NCI-H748 treated with DMSO at 0.1 percent for 48 hours (cell line): ENCODE results near the gene NAA10.
"Not testable (repeated sequence)": the region's sequence is repeated elsewhere in the genome, so short reads cannot be mapped to it uniquely, and the experiment has no call there.

Experiments
- DNase-seq: peaks from one replicate; lab custom pipeline; 2025; lab: John Stamatoyannopoulos, UW

NAA10 gene

DNA sequence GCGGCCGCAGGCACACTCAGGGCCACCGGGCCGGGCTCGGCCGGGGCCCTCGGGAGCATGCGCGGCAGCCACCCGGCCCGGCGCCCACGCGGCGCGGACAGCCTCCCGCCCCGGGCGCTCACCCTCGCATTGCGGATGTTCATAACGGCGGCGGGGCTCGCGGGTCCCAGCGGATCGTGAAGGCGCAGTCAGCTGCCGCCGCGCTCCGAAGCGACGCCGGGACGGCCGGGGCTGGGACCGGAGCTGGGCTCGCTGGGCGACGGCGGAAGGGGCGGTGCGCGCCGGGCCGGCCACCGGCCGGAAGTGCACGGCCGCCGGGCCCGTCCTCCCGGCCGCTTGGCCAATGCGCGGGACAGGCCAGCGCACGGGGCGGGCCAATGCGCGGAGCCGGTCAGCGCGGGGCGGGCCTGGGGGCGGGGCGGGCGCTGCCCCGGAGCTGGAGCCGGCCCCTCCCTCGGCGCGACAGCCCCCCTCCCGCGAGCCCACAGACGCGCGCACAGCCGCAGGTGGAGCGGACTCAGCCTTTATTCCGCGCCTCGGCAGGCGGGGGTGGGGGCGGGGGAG lies at the start of gene NAA10:
NAA10 (minus strand) TSS at position 276 of the 564 bp plus-strand sequence; CDS start at position 143, 133 bp downstream.
- DNase-seq = peak; percentile 29

- DNase-seq = no peak
Observed at GRCh38 chrX:153983321-153983801, 48.5 kb upstream of the NAA10 start.

- no peak for DNase-seq
Observed at GRCh38 chrX:153981771-153982533, 47.1 kb upstream of the NAA10 start.

GRCh38 chrX:153981231-153981630 lies 46.4 kb upstream of the NAA10 start:
- no peak for DNase-seq

DNA sequence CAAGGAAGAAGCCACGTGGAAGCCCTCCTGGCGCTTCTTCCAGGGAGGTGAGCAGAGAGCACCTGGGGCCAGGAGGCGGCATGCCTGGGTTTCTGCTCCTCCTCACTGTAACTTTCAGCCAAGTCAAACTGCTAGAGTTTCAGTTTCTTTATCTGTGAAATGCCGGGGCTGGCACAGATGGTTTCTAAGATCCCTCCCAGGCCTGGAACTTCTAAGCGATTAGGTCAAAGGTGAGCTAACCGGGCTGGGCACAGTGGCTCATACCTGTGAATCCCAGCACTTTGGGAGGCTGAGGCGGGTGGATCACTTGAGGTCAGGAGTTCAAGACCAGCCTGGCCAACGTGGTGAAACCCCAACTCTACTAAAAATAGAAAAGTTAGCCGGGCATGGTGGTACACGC lies 45.6 kb upstream of the NAA10 start:
- not testable (repeated sequence) for DNase-seq

DNA sequence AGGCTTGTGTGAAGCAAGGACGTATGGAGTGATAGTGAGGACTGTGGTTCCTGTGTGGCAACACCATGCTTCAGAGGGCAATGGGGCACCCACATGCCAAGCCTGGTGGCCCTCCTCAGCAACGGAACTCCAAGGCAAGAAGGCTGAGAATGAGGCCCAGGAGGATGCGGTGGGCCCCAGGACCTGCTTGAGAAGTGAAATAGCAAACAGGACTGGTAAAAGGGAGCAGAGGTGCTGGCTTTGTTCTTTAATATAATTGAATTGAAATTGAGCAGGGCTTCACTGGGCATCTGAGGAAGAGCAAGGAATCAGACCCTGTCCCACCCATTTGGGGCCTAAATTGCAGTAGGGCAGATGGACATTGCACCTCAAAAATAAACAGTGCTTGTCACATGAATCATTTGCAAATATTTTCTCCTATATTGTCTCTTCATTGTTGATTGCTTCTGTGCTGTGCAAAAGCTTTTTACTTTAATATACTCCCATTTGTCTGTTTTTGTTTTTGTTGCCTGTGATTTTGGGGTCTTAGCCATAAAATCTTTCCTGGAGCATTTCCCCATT lies 40.0 kb upstream of the NAA10 start:
- no peak for DNase-seq

GRCh38 chrX:153974003-153974725 lies 39.3 kb upstream of the NAA10 start:
- no peak for DNase-seq

DNA sequence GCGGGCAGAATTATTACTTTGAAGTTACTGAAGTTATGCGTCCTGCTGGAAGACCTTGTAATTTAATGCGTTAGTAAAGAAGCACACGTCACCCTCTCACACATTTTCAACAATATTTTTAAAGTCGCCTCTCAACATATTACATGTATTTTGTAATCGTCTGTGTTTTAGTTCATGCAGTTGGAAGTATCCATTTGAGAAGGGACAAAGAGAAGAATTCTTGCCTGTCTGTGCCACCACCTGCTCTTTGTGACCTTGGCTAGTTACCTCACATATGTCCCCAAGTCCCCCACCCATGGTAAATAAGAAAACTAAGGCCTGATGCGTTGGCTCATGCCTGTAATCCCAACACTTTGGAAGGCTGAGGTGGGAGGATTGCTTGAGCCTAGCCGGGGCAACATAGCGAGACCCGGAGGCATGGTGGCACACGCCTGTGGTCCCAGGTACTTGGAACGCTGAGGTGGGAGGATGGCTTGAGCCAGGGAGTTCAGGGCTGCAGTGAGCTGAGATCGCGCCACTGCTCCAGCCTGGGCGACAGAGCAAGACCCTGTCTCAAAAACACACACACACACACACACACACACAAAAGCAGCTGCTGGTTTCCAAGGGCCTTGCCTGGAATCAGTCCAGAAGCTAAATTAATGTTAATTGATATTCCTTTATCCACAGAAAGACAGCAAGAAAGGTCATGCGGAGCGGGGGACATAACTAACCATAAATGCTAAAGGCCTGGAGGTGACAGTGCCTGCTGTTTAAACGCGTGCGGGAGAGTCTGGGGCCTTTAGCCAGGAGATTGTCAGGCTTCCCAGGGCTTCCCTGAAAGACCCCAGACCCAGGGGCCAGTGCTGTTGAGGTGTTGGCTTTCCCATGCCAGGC lies 38.5 kb upstream of the NAA10 start:
- peak; percentile 33 for DNase-seq

DNA sequence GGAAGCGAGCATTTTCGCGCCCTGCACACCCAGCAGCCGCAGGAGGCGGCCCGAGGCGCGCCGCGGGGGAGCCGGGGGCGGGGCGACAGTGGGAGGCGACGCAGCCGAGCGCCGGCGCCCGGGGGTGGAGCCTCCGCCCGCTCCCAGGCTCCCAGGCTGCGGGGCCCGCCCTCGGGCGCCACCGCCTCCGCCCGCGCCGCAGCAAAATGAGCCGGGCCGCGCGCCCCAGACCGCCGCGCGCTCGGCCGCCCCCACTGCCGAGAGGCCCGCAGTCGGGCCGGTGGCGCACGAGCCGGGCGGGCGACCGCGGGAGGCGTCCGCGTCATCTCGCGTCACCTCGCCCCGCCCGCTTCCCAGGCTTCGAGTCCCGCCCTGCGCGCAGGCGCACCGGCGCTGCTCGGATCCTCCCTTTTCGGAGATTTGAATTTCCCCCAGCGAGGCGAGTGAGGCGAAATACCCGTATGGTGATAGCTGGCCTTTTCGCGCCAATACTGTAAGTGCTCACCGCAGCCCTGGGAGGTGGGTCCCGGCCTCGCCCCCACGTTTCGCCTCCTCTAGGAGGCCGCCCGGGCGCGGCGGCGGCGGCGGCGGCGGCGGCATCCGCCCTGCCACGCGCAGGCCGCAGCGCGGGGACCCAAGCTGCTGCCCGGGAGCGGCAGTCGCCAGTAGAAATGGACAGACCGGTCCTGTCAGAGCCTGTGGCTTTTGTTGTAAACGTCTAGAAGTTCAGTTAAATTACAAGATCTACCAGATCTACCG lies 37.7 kb upstream of the NAA10 start, which contains the start of gene TMEM187:
TMEM187 (plus strand) TSS at position 387 of the 759 bp plus-strand sequence. CDS start 9,309 bp downstream, outside the sequence.
- DNase-seq = peak; percentile 74

DNA sequence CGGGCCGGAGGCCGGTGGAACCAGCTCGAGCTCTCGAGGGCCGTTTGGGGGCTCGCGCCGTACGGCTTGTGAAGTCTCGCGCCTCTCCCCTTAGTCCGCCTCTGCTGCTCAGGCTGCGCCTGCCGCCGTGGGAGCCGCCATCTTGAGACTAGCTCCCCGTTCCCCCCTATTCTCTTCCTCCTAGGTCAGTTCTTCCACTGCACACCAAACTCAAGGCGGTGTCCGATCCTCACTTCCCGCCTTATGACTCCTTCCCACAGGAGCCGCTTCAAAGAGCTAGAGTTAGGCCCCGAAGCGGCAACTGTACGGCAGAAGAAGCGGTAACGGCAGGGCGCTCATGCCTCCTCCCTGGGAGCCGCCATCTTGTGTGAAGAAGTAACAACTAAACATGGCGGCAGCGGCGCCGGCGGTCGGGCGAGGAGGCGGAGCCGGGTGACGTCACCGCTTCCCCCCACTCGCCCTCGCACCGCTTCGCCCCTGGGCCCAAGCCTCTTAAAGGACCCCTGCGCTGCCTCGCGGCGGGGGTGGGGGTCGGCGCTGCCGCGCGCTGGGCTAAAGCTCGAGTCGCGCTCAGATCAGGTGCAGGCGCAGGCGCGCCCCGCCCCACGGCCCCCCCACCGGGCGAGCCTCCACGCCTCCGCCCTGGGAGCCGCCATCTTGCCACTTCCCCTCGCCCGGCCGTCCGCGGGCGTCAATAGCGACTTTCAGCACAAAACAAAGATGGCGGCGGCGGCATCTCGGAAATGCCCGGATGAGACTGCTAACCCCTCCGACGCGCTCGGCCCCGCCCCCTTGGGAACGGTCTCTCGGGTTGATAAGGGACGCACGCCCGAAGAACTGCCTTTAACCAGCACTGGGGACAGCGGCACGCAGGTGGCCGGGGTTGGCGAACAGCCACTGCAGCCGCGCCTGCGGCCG lies 36.9 kb upstream of the NAA10 start, which contains the start of gene HCFC1:
HCFC1 (minus strand) TSS at position 369 of the 918 bp plus-strand sequence. CDS start 978 bp downstream, outside the sequence.
- peak; percentile 77 for DNase-seq

DNA sequence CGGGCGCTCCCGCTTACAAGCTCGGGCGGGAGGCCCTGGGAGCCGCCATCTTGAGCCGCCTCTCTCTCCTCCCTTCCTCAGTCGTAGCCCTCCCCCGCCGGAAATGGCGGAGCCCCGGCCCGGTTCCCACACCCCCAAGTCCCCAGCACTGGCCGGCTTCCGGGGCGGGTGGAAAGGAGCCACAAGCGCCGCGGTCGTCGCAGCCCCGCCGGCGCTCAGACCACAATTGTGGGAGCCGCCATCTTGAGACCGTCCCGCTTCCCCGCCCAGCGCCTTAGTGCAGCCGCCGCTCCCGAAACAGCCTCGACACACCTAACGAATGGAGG lies 36.2 kb upstream of the NAA10 start:
- DNase-seq = peak; percentile 23

GRCh38 chrX:153970357-153971123 lies 35.7 kb upstream of the NAA10 start:
- DNase-seq = no peak

GRCh38 chrX:153969904-153970356 lies 35.1 kb upstream of the NAA10 start:
- DNase-seq = peak; percentile 22

- DNase-seq = no peak
Observed at GRCh38 chrX:153969125-153969903, 34.5 kb upstream of the NAA10 start.

DNA sequence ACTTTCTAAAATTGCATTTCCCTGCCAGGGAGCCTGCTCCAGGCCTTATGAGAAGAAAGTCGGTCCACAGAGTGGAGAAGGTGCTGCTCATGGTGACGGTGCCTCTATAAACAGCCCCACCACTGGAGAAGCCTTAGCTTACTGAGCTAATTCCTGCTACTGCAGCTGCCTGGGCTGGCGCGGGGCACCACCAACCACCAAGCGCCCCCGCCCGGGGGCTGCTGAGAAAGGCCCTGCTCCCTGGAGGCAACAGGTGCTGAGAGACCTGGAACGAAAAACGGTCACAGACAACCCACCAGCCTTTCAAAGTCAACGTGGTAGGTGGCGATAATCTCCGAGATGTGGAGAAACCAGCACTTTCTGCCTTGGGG lies 33.9 kb upstream of the NAA10 start:
- DNase-seq = no peak

DNA sequence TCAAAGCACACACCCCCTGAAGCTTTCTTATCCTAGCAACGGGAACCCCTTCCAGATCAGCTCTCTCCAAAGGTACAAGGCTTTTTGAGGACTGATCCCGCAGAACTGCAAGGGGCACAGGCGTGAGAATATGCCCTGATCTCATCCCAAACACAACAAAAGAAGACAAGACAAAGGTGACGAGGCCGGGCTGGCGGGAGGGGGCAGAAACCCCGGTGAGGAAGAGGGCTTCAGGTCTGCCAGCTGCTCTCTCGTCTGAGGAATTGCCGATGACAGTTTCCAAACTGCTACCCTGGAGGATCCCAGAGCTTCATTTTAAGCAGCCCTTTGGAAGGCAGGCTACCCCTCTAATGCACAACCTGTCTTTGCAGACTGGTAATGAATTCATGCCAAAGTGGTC lies 33.4 kb upstream of the NAA10 start:
- DNase-seq = no peak

- no peak for DNase-seq
Observed at GRCh38 chrX:153967536-153968224, 32.8 kb upstream of the NAA10 start.
